ENCODE results near the gene GSE1.

Gene GSE1

DNA sequence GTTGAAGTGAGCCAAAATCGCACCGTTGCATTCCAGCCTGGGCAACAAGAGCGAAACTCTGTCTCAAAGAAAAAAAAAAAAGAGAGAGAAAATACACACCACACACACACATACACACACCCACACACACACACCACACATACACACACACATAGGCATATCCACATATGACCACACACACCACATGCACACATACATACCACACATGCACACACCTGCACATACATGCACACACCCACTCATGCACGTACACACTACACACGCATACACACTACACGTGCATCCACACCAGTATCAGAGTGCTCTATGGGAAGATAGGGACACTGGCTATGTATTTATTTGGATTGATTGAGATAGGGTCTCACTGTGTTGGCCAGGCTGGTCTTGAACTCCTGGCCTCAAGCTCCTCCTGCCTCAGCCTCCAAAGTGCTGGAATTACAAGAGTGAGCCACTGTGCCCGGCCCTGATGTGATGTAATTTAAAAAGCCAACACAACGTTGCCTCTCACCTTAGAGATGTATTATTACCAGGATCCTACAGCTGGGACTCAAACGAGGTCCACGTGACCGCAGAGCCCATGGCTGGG, 93.4 kb downstream of the GSE1 start:
- Histone ChIP-seq H3K4me3 (ENCODE audit: low read length) (no peak overlapping the region), H3K27me3 (ENCODE audit: insufficient read depth, low read length) (no peaks in the 10 kb centered on the region), H3K9ac (ENCODE audit: low read depth, low read length) (no peak overlapping the region), H3K36me3 (ENCODE audit: insufficient read depth, low read length) (no peaks in the 10 kb centered on the region), H3K27ac (ENCODE audit: low read depth, low read length) (no peak overlapping the region), H3K9me3 (ENCODE audit: insufficient read depth, low read depth, low read length) (peaks cover under 1% of the 10 kb centered on the region; the same call in 1 of the 2 replicates), H3K4me1 (ENCODE audit: insufficient read depth, low read length) (no peaks in the 10 kb centered on the region)
- 89% methylated on average over 10 of the region's 11 CpGs for WGBS

DNA sequence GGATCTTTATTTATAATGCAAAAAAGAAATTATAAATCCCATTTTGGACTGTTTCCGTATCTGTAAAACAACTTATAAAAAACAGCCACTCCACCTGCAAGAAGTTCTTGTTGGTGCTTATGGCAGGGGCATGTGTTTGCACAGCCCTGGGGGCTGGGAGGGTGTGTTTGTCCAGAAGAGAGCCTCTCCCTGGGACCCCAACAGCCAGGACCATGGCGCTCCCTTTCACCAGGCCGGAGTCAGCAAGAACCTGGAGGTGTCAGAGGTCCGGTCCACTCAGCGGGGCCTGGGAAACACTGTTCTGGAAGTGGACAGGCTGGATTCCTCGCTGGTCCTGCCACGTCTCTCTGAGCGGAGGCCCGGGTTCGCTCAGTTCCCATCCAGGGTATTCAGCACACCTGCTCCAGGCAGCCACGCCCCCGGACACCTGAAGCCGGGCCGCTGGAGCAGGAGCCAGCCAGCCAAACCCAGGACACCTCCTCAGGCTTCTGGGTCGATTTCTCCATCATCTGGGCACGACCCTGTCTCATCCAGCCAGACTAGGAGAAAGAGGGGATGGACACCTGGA, 94.5 kb downstream of the GSE1 start:
- Histone ChIP-seq H3K4me1 (ENCODE audit: insufficient read depth, low read length) (no peaks in the 10 kb centered on the region), H3K4me3 (ENCODE audit: low read length) (no peak overlapping the region), H3K36me3 (ENCODE audit: insufficient read depth, low read length) (0 out of 2 replicates have a peak, but pooled peaks cover 4% of the 10 kb centered on the region), H3K27me3 (ENCODE audit: insufficient read depth, low read length) (no peaks in the 10 kb centered on the region), H3K9me3 (ENCODE audit: insufficient read depth, low read depth, low read length) (peaks cover 9% of the 10 kb centered on the region; the same call in 1 of the 2 replicates), H3K27ac (ENCODE audit: low read depth, low read length) (no peak overlapping the region), H3K9ac (ENCODE audit: low read depth, low read length) (no peak overlapping the region)
- 93% methylated on average over 15 of the region's 16 CpGs for WGBS

DNA sequence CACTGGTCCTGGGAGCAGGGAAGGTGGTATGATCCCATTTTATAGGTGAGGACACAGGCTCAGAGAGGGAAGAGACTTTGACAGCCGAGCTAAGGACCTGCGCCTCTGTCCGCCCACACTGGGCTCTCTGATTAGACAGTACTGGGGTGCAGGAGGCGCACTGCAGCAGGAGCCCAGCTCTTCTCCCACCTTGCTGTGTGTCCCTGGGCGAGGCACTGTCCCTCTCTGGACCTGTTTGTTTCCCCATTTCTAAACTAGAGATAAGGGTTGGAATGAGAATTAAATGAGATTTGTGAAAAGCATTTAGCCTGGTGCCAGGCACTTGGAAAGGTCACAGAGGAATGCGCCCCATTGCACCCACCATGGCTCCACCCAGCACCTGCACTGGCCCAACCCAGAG, 95.2 kb downstream of the GSE1 start:
- H3K4me3 ChIP-seq (ENCODE audit: low read length), result no peak overlapping the region
- 0 out of 2 replicates have a peak, but pooled peaks cover 4% of the 10 kb centered on the region for H3K36me3 ChIP-seq (ENCODE audit: insufficient read depth, low read length)
- no peaks in the 10 kb centered on the region for H3K27me3 ChIP-seq (ENCODE audit: insufficient read depth, low read length)
- H3K9ac ChIP-seq (ENCODE audit: low read depth, low read length), result no peak overlapping the region
- H3K9me3 ChIP-seq (ENCODE audit: insufficient read depth, low read depth, low read length), result peaks cover 9% of the 10 kb centered on the region; the same call in 1 of the 2 replicates
- no peaks in the 10 kb centered on the region for H3K4me1 ChIP-seq (ENCODE audit: insufficient read depth, low read length)
- 94% methylated on average over 6 of the region's 6 CpGs for WGBS
- H3K27ac ChIP-seq (ENCODE audit: low read depth, low read length), result no peak overlapping the region

DNA sequence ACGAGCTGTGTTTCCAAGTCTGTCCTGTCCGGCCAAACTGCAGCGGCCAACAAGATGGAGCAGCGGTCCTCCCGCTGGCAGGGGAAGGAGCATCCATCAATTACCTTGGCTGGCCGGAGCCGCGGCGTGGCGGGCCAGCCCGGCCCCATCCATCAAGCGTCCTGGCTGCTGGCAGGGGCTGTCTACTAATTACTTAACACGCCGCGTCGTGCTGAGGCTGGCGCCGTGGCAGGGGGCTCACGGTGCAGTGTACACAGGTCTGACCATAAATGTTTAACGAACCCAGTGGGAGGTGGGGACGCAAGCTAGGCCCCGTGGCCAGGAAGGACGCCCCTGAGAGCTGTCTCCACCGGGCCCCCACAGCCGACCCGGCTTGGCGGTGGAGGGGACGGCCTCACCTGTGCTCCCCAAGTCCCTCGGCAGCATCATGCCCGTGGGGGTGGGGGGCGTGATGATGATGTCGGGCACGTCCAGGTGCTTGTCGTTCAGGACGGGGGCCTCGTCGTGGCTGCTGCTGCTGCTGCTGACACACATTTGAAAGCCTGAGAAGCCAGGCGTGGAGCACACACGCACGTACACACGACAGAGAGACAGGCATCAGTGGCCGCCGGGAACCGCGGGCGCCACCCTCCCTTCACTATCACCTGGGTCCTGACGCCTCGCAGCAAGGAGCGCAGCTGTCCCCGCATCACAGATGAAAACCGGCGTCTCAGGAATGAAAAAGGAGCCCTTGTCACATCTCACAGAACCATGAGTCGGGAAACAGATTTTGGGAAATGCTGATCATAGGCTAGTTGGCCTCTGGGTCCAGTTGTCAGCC, 96.9 kb downstream of the GSE1 start:
- Histone ChIP-seq H3K27me3 (ENCODE audit: insufficient read depth, low read length) (no peaks in the 10 kb centered on the region), H3K36me3 (ENCODE audit: insufficient read depth, low read length) (0 out of 2 replicates have a peak, but pooled peaks cover 4% of the 10 kb centered on the region), H3K4me3 (ENCODE audit: low read length) (no peak overlapping the region), H3K9me3 (ENCODE audit: insufficient read depth, low read depth, low read length) (peaks cover 9% of the 10 kb centered on the region; the same call in 1 of the 2 replicates), H3K4me1 (ENCODE audit: insufficient read depth, low read length) (peaks cover under 1% of the 10 kb centered on the region; the same call in 1 of the 2 replicates), H3K27ac (ENCODE audit: low read depth, low read length) (no peak overlapping the region), H3K9ac (ENCODE audit: low read depth, low read length) (no peak overlapping the region)
- whole genome bisulfite sequencing, result 92% methylated on average over 53 of the region's 53 CpGs

DNA sequence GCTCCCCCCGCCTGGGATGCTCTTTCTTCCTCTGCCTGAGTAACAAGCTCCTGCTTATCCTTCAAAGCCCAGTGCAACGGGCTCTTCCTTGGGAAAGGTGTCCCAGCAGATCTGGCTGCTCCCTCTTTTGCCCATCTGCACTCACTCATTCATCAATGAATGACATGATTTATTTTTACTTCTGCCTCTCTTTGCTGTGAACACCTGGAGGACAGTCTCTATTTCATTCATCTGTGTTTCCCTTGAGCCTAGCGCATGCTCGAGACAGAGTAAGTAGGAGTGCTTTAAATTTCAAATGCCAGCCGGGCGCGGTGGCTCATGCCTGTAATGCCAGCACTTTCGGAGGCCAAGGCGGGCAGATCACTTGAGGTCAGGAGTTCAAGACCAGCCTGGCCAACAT, 97.6 kb downstream of the GSE1 start:
- Histone ChIP-seq H3K9me3 (ENCODE audit: insufficient read depth, low read depth, low read length) (peaks cover 9% of the 10 kb centered on the region; the same call in 1 of the 2 replicates), H3K9ac (ENCODE audit: low read depth, low read length) (no peak overlapping the region), H3K4me3 (ENCODE audit: low read length) (no peak overlapping the region), H3K4me1 (ENCODE audit: insufficient read depth, low read length) (peaks cover 8% of the 10 kb centered on the region), H3K27ac (ENCODE audit: low read depth, low read length) (no peak overlapping the region), H3K36me3 (ENCODE audit: insufficient read depth, low read length) (0 out of 2 replicates have a peak, but pooled peaks cover 4% of the 10 kb centered on the region), H3K27me3 (ENCODE audit: insufficient read depth, low read length) (peaks cover 7% of the 10 kb centered on the region)
- WGBS, result 90% methylated on average over 9 of the region's 9 CpGs

DNA sequence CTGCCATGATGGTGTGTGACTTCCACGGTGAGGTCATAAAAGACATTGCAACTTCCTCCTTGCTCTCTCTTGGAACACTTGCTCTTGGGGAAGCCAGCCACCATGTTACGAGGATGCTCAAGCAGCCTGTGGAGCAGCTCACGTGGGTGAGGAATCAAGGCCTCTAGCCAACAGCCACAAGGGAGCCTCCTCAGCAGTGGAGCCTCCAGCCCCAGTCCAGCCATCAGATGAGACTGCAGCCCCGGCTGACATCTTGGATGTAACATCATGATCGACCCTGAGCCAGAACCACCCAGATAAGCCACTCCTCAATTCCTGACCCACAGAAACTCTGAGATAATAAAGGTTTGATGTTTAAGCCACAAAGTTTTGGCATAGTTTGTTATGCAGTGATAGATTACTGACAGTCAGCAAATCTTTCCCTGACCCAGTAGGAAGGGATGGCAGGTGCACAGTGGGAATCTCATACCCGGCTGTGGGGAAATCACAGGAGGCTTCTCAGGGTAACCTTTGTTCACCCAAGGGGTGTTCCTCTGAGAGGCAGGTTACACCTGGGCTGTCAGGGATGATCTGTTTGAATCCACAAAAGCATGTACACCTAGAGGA, 99.0 kb downstream of the GSE1 start:
- Histone ChIP-seq H3K9ac (ENCODE audit: low read depth, low read length) (no peak overlapping the region), H3K4me3 (ENCODE audit: low read length) (no peak overlapping the region), H3K36me3 (ENCODE audit: insufficient read depth, low read length) (0 out of 2 replicates have a peak, but pooled peaks cover 4% of the 10 kb centered on the region), H3K4me1 (ENCODE audit: insufficient read depth, low read length) (peaks cover 16% of the 10 kb centered on the region), H3K9me3 (ENCODE audit: insufficient read depth, low read depth, low read length) (peaks cover 9% of the 10 kb centered on the region; the same call in 1 of the 2 replicates), H3K27ac (ENCODE audit: low read depth, low read length) (no peak overlapping the region), H3K27me3 (ENCODE audit: insufficient read depth, low read length) (peaks cover 12% of the 10 kb centered on the region)
- WGBS, result 92% methylated on average over 6 of the region's 6 CpGs

DNA sequence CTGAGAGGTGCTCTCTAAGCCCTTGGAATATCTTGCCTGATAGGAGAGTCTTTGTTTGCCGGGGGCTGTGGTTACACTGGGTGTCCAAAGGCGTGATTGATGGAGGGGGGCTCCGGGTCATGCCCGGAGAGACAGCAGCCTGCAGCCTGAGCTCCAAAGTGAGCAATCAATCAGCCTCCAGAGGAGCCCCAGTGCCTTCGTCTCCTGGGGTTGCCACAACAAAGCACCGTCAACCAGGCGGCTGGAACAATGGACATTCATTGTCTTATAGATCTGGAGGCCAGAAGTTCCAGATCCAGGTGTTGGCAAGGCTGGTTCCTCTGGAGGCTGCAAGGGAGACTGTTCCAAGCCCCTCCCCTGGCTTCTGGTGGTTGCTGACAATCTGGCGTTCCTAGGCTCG, 99.7 kb downstream of the GSE1 start:
- no peak overlapping the region for H3K4me3 ChIP-seq (ENCODE audit: low read length)
- WGBS, result 76% methylated on average over 9 of the region's 9 CpGs
- peaks cover 16% of the 10 kb centered on the region for H3K4me1 ChIP-seq (ENCODE audit: insufficient read depth, low read length)
- no peak overlapping the region for H3K9ac ChIP-seq (ENCODE audit: low read depth, low read length)
- H3K27me3 ChIP-seq (ENCODE audit: insufficient read depth, low read length), result peaks cover 12% of the 10 kb centered on the region
- no peak overlapping the region for H3K27ac ChIP-seq (ENCODE audit: low read depth, low read length)
- 0 out of 2 replicates have a peak, but pooled peaks cover 4% of the 10 kb centered on the region for H3K36me3 ChIP-seq (ENCODE audit: insufficient read depth, low read length)
- H3K9me3 ChIP-seq (ENCODE audit: insufficient read depth, low read depth, low read length), result peaks cover 9% of the 10 kb centered on the region; the same call in 1 of the 2 replicates

DNA sequence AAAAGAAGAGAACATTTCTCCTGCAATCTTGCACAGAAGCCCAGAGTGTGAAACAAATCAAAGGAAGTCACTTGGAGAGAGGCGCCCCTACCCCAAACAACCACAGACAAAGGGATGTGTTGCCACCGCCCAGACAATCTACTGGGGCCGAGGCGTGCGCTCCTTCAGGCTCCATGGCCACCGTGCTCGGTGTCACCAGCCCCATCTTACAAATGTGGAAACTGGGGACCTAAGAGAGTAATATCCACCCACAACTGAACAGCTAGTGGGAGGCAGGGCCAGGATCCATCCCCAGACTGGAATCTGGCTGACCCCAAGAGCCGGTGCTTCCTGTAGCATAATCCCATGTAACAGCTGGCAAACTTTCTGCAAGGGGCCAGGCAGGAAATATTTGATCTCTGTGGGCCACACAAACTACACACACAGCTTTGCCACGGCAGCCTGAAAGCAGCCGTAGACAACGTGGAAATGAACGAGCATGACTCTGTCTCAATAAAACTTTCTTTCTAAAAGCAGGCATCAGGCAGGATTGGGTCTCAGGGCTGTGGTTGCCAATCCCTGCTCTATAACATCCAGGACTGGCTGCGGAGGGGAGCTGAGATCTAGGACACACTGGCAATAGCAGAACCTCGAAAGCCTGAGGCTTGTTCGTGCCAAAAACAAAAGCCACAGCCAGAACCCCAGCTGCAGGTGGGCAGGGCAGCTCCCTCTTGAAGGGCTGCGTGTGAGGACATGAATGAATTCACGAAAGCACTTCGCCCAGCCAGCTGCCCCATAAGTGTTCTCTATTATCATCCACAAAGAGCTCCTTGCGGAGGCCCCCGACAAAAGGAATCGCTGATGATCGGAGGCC, 102.3 kb downstream of the GSE1 start:
- Histone ChIP-seq H3K9me3 (ENCODE audit: insufficient read depth, low read depth, low read length) (peaks cover 9% of the 10 kb centered on the region; the same call in 1 of the 2 replicates), H3K27me3 (ENCODE audit: insufficient read depth, low read length) (peaks cover 12% of the 10 kb centered on the region), H3K4me3 (ENCODE audit: low read length) (peak overlapping the region; percentile 38), H3K4me1 (ENCODE audit: insufficient read depth, low read length) (peaks cover 16% of the 10 kb centered on the region), H3K9ac (ENCODE audit: low read depth, low read length) (0 out of 2 replicates have a peak overlapping the region, but pooled peaks have one; percentile 6), H3K36me3 (ENCODE audit: insufficient read depth, low read length) (0 out of 2 replicates have a peak, but pooled peaks cover 4% of the 10 kb centered on the region), H3K27ac (ENCODE audit: low read depth, low read length) (peak overlapping the region; percentile 32; the same call in 1 of the 2 replicates)
- 50% methylated on average over 22 of the region's 22 CpGs for WGBS

DNA sequence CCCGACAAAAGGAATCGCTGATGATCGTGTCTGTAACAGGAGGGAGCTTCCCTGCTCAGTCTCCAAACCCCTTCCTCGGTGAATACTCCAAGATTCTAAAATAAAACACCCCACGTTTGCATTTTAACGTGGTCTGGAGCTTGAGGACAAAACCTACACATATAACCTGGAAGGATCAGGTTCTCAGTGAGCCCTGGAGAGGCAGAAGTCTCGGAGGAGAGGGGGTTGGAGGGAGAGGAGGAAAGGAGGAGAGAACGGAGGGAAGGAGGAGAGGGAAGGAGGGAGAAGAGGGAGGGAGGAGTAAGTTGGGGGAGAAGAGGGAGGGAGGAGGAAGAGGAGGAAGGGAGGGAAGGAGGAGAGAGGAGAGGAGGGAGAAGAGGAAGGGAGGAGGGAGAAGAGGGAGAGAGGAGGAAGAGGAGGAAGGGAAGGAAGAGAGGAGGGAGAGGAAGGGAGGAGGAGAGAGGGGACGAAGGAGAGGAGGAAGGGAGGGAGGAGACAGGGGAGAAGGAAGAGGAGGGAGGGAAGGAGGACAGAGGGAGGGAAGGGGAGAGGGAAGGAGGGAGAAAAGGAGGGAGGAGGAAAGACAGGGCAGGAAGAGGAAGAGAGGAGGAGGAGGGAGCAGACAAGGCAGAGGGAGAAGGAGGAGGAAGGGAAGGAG, 103.0 kb downstream of the GSE1 start:
- Histone ChIP-seq H3K4me3 (ENCODE audit: low read length) (peak overlapping the region; percentile 38), H3K36me3 (ENCODE audit: insufficient read depth, low read length) (0 out of 2 replicates have a peak, but pooled peaks cover 4% of the 10 kb centered on the region), H3K27ac (ENCODE audit: low read depth, low read length) (peak overlapping the region; percentile 32; the same call in 1 of the 2 replicates), H3K27me3 (ENCODE audit: insufficient read depth, low read length) (peaks cover 12% of the 10 kb centered on the region), H3K9me3 (ENCODE audit: insufficient read depth, low read depth, low read length) (peaks cover 9% of the 10 kb centered on the region; the same call in 1 of the 2 replicates), H3K4me1 (ENCODE audit: insufficient read depth, low read length) (peaks cover 16% of the 10 kb centered on the region), H3K9ac (ENCODE audit: low read depth, low read length) (no peak overlapping the region)
- WGBS, result 13% methylated on average over 9 of the region's 9 CpGs

DNA sequence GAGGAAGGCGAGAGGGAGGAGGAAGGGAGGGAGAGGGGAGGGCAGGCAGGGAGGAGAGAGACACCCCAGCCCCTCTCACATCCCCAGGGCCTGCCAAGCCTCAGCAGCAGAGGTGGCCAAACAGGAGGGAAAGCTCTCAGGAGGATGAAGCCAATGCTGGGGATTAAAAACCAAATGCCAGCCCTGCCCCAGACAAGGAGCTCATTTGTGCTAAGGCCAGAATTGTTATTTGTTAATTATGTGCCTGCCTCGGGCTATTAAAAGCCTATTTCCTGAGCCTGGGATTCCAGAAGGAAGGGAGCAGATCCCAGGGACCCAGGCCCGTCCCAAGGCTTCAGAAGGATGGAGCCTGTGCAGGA, 103.5 kb downstream of the GSE1 start:
- Histone ChIP-seq H3K36me3 (ENCODE audit: insufficient read depth, low read length) (0 out of 2 replicates have a peak, but pooled peaks cover 4% of the 10 kb centered on the region), H3K27me3 (ENCODE audit: insufficient read depth, low read length) (peaks cover 12% of the 10 kb centered on the region), H3K27ac (ENCODE audit: low read depth, low read length) (no peak overlapping the region), H3K4me3 (ENCODE audit: low read length) (no peak overlapping the region), H3K9ac (ENCODE audit: low read depth, low read length) (no peak overlapping the region), H3K4me1 (ENCODE audit: insufficient read depth, low read length) (peaks cover 16% of the 10 kb centered on the region), H3K9me3 (ENCODE audit: insufficient read depth, low read depth, low read length) (peaks cover 7% of the 10 kb centered on the region; the same call in 1 of the 2 replicates)
- WGBS, result 47% methylated on average over 3 of the region's 3 CpGs
